Fibroblast of mammary gland (primary cell): ENCODE measurements around the gene REM2.

ENCODE experiments used
- DNase-seq: peaks from one replicate; pipeline ENCODE4 v3.0.0-alpha.2; 2010; ENCODE audit warnings: low read depth
- H3K4me3 ChIP-seq: 2 replicates; pipeline ENCODE4 v1.5.1; 2011; ENCODE audit warnings: low read depth, mild to moderate bottlenecking, low read length, moderate library complexity; ENCODE audit not compliant: control insufficient read depth
- CTCF ChIP-seq: conservative IDR thresholded peaks from 2 replicates; pipeline ENCODE4 v1.5.1; 2011; ENCODE audit warnings: low read depth, low read length, inconsistent platforms; ENCODE audit not compliant: control insufficient read depth, insufficient read depth

The REM2 gene

GRCh38 chr14:22882064-22882463, 958 bp upstream of the REM2 start:
- TF ChIP-seq CTCF, result no peak
- DNase-seq, result no peak
- H3K4me3 ChIP-seq, result no peak overlapping the region

DNA sequence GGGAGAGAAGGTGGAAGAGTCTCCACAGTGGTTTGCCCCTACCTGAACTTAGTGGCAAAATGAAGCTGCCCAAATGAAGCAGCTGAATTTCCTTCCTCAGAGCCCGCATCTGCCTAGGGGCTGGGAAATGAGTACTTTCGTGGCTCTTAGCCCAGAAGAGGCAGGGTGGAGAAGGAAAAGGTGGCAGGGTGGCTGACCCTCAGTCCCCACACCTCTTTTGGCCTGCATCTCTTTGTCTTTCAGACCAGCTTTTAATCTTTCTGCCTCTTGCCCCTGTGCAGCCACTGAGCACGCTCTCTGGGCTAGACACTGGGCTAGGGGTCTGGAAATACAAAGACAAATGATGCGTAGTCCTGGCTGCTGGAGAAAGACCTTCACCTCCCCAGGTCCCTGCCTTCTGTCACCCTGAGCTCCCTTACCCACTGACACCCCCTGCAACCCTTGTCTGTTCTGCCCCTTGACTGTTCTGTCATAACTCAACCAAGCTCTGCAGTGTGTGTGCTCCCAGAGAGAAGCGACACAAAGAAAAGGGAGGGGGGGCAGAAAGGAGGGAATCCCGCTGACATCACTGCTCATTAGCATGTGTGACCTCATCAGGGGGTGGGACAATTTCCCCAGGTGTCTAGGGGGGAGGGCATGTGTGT, 371 bp upstream of the REM2 start:
- peak; percentile 34 for DNase-seq

GRCh38 chr14:22884076-22884737, 1.2 kb downstream of the REM2 start:
- no peak for DNase-seq
- TF ChIP-seq CTCF, result no peak
- H3K4me3 ChIP-seq, result no peak overlapping the region

More for the DNA sequence above, 371 bp upstream of the REM2 start:
- no peak overlapping the region for H3K4me3 ChIP-seq
- TF ChIP-seq CTCF, result no peak

DNA sequence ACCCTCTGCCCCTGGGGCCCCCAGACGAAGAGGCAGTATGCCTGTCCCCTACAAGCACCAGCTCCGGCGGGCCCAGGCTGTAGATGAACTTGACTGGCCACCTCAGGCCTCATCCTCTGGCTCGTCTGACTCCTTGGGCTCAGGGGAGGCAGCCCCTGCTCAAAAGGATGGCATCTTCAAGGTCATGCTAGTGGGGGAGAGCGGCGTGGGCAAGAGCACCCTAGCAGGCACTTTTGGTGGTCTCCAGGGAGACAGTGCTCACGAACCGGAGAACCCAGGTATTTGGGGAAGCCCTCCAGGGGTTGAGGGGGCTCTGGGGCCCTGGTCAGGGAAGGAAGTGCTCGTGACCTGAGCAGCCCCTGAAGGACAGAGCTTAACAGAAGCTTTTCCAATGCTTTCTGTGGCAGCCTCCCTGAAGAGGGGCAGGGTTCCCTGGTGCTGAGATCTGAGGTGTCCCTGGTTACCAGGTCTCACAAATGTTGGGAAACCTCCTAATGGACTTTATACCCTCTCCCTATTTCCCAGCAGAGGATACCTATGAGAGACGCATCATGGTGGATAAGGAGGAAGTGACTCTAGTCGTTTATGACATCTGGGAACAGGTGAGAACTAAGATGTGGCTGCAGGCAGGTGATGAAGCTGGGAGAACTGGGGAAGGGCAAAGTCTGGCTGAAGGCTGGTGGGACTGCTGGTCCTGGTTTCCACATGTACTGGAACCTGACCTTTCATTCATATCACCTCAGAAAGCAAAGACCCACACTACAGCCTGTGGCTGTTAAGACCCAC, 1.9 kb downstream of the REM2 start:
- TF ChIP-seq CTCF, result no peak
- no peak overlapping the region for H3K4me3 ChIP-seq

DNA sequence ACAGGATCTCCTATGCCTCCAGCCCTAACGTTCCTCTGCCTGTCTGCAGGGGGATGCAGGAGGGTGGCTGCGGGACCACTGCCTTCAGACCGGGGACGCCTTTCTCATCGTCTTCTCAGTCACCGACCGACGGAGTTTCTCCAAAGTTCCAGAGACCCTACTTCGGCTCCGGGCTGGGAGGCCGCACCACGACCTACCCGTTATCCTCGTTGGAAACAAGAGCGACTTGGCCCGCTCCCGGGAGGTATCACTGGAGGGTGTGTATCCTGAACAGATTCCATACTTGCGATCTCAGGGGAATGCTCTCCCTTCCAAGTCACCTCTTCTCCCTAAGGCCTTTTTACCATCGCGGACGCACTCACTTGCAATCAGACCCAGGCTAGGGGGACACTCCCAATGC, 3.0 kb downstream of the REM2 start:
- TF ChIP-seq CTCF, result no peak
- H3K4me3 ChIP-seq, result no peak overlapping the region
- DNase-seq, result no peak

More for the DNA sequence above, 1.9 kb downstream of the REM2 start:
- DNase-seq, result no peak

DNA sequence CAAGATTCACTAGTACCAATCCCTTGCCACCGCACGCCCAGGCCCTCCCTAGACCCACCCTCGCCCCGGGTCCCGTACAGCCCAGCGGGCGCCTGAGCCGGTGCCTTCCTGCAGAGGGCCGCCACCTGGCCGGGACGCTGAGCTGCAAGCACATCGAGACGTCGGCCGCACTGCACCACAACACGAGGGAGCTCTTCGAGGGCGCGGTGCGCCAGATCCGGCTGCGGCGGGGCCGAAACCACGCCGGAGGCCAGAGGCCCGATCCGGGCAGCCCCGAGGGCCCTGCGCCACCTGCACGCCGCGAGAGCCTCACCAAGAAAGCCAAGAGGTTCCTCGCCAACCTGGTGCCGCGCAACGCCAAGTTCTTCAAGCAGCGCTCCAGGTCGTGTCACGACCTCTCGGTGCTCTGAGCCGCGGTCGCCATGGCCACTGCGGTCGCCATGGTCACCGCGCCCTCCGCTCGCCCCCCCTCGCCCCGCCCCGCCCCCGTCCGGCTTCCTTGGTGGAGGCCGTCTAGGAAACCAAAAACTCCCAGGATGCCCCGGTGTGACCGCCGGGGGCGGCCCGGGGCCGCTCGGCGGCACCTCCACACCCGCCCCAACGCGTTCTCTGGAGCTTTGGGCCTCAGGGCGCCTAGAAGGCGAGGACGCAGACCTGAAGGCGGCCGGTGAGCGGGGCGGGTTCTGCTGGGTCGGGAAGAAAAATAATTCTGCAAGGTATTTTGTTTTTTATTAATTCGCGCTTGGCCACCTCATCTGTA, 3.7 kb downstream of the REM2 start:
- peak; percentile 47 for DNase-seq
- peak overlapping the region; percentile 34 for H3K4me3 ChIP-seq
- TF ChIP-seq CTCF, result no peak
